H1 (cell line): ENCODE results near the gene HK1.

Experiments
- RBBP5 ChIP-seq: IDR thresholded peaks from 2 replicates; pipeline ENCODE4 v1.7.1; 2012; ENCODE audit warnings: low read depth, mild to moderate bottlenecking, inconsistent platforms, low read length, moderate library complexity, borderline replicate concordance
- SIRT6 ChIP-seq: IDR thresholded peaks from one replicate; pipeline ENCODE4 v1.7.1; 2012; ENCODE audit warnings: low read length, inconsistent platforms
- TF ChIP-seq, protein P1 (sequence below), 3 experiments: IDR thresholded peaks; 1 replicate in 2 of 3; 2 replicates in 1 of 3; pipeline versions ENCODE4 v1.5.1 to v1.6.1; 2011; ENCODE audit warnings: low read length in 3 of 3, mild to moderate bottlenecking in 3 of 3, inconsistent platforms in 2 of 3, low read depth in 1 of 3, moderate library complexity in 1 of 3; ENCODE audit not compliant: insufficient read depth in 1 of 3; ENCODE audit errors: control extremely low read depth in 1 of 3
- TF ChIP-seq, protein P2 (sequence below): IDR thresholded peaks from 2 replicates; pipeline ENCODE4 v1.6.1; 2012; ENCODE audit warnings: inconsistent platforms
- TF ChIP-seq, protein P3 (sequence below): IDR thresholded peaks from 2 replicates; pipeline ENCODE4 v1.6.1; 2012; ENCODE audit warnings: inconsistent platforms

DNA sequence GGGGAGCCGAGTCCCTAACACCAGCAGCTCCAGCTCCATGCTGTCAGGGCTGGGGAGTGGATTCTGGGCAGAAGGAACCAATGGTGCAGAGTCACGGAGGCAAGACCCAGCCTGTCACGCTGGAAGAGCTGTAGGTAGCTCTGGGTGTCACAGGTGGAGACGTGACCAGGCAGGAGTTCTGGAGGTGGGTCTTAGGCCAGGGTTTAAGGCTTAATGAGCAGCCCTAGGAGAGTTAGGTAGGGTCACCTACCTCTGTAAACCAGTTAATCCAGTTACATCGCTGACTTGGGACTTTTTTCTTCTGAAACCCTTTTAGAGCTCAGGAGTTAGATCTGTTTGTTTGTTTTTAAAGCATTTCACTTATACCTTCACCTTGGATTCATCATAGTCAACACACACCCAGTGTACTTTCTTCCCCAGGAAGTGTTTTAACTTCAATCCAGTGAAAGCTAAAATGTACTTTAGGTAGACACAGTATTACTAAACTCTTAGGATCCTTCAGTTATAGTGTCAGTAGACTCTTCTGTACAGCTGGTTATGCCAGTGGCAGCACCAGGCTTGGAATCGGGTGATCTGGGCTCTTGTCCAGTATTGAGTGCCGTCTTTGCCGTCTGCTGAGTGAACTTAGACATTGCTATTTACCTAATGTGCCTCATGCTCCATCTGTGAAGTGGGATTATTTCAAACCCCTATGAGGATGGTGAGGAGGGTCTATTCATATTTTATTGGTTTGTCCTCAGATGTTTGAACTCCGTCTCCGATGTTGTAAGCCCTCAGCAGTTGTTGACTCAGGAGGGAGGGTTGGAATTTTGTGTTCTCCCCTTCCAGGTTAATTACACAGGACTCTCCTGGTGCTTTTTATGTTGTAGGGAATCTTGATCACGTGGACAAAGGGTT, 107.4 kb downstream of the HK1 start:
- TF ChIP-seq, protein P1, sequence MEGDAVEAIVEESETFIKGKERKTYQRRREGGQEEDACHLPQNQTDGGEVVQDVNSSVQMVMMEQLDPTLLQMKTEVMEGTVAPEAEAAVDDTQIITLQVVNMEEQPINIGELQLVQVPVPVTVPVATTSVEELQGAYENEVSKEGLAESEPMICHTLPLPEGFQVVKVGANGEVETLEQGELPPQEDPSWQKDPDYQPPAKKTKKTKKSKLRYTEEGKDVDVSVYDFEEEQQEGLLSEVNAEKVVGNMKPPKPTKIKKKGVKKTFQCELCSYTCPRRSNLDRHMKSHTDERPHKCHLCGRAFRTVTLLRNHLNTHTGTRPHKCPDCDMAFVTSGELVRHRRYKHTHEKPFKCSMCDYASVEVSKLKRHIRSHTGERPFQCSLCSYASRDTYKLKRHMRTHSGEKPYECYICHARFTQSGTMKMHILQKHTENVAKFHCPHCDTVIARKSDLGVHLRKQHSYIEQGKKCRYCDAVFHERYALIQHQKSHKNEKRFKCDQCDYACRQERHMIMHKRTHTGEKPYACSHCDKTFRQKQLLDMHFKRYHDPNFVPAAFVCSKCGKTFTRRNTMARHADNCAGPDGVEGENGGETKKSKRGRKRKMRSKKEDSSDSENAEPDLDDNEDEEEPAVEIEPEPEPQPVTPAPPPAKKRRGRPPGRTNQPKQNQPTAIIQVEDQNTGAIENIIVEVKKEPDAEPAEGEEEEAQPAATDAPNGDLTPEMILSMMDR (IDR thresholded peaks at IDR 0.05; ENCODE audit: control extremely low read depth in 1 of 3, insufficient read depth in 1 of 3, low read depth in 1 of 3, low read length in 3 of 3) = no peak
- TF ChIP-seq RBBP5 = no peak
- TF ChIP-seq, protein P2, sequence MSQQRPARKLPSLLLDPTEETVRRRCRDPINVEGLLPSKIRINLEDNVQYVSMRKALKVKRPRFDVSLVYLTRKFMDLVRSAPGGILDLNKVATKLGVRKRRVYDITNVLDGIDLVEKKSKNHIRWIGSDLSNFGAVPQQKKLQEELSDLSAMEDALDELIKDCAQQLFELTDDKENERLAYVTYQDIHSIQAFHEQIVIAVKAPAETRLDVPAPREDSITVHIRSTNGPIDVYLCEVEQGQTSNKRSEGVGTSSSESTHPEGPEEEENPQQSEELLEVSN = no peak
- TF ChIP-seq SIRT6 = no peak
- TF ChIP-seq, protein P3, sequence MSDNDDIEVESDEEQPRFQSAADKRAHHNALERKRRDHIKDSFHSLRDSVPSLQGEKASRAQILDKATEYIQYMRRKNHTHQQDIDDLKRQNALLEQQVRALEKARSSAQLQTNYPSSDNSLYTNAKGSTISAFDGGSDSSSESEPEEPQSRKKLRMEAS = no peak
